NT2/D1 (cell line): Measurements from ENCODE around the gene LRRC27.

Experiments
- DNase-seq: peaks from one replicate; pipeline ENCODE4 v3.0.0-alpha.2; 2011; ENCODE audit warnings: low read depth, low spot score
- H3K27me3 ChIP-seq: 2 replicates; pipeline ENCODE4 v1.6.0; 2011; ENCODE audit warnings: mild to moderate bottlenecking; ENCODE audit not compliant: insufficient read length, insufficient read depth
- H3K36me3 ChIP-seq: 2 replicates; pipeline ENCODE4 v1.6.1; 2011; ENCODE audit warnings: mild to moderate bottlenecking, low read length, mixed read lengths; ENCODE audit not compliant: insufficient read depth, insufficient read length
- H3K4me1 ChIP-seq: 2 replicates; pipeline ENCODE4 v1.5.1; 2011; ENCODE audit not compliant: insufficient read depth, insufficient read length
- H3K4me3 ChIP-seq: 2 replicates; pipeline ENCODE4 v1.5.1; 2011; ENCODE audit warnings: low read depth; ENCODE audit not compliant: insufficient read length
- H3K9ac ChIP-seq: 2 replicates; pipeline ENCODE4 v1.6.0; 2011; ENCODE audit warnings: low read depth; ENCODE audit not compliant: insufficient read length
- H3K9me3 ChIP-seq: 2 replicates; pipeline ENCODE4 v1.5.1; 2011; ENCODE audit warnings: mild to moderate bottlenecking, low read length; ENCODE audit not compliant: insufficient read depth
- SUZ12 ChIP-seq: IDR thresholded peaks from 2 replicates; pipeline ENCODE4 v1.6.1; 2011; ENCODE audit not compliant: insufficient read length, insufficient read depth; ENCODE audit errors: extremely low read depth
- YY1 ChIP-seq: IDR thresholded peaks from 2 replicates; pipeline ENCODE4 v1.6.1; 2011; ENCODE audit not compliant: insufficient read length, insufficient read depth
- ZNF274 ChIP-seq: IDR thresholded peaks from 2 replicates; pipeline ENCODE4 v1.6.1; 2011; ENCODE audit warnings: mild to moderate bottlenecking, low read depth, low read length

The LRRC27 gene

GRCh38 chr10:132370426-132371340 is 38.7 kb downstream of the LRRC27 start:
- DNase-seq: no peak
- Histone ChIP-seq H3K36me3 (peaks cover 3% of the 10 kb centered on the region), H3K27me3 (no peaks in the 10 kb centered on the region), H3K9me3 (peaks cover 12% of the 10 kb centered on the region), H3K4me1 (peaks cover 4% of the 10 kb centered on the region), H3K9ac (no peak overlapping the region), H3K4me3 (no peak overlapping the region)
- TF ChIP-seq SUZ12 (no peak), YY1 (no peak), ZNF274 (no peak)

GRCh38 chr10:132371641-132372081 is 39.7 kb downstream of the LRRC27 start:
- Histone ChIP-seq H3K27me3 (no peaks in the 10 kb centered on the region), H3K4me3 (no peak overlapping the region), H3K4me1 (peaks cover 5% of the 10 kb centered on the region), H3K9ac (no peak overlapping the region), H3K9me3 (peaks cover 12% of the 10 kb centered on the region), H3K36me3 (peaks cover 1% of the 10 kb centered on the region)
- TF ChIP-seq SUZ12 (no peak), ZNF274 (no peak), YY1 (no peak)
- no peak for DNase-seq

GRCh38 chr10:132372516-132373095 is 40.6 kb downstream of the LRRC27 start:
- DNase-seq: no peak
- TF ChIP-seq ZNF274 (no peak), YY1 (no peak), SUZ12 (no peak)
- no peak overlapping the region for H3K4me3 ChIP-seq

GRCh38 chr10:132373241-132373955 is 41.4 kb downstream of the LRRC27 start:
- H3K9me3 ChIP-seq: peaks cover under 1% of the 10 kb centered on the region; the same call in 1 of the 2 replicates
- DNase-seq: no peak
- peaks cover 5% of the 10 kb centered on the region for H3K4me1 ChIP-seq
- no peaks in the 10 kb centered on the region for H3K27me3 ChIP-seq
- H3K4me3 ChIP-seq: no peak overlapping the region
- H3K9ac ChIP-seq: no peak overlapping the region
- H3K36me3 ChIP-seq: no peaks in the 10 kb centered on the region
- no peak for TF ChIP-seq SUZ12
- no peak for TF ChIP-seq YY1
- TF ChIP-seq ZNF274: no peak

More at GRCh38 chr10:132372516-132373095, 40.6 kb downstream of the LRRC27 start:
- Histone ChIP-seq H3K4me1 (peaks cover 5% of the 10 kb centered on the region), H3K36me3 (no peaks in the 10 kb centered on the region), H3K9me3 (peaks cover 9% of the 10 kb centered on the region), H3K9ac (no peak overlapping the region), H3K27me3 (no peaks in the 10 kb centered on the region)

GRCh38 chr10:132374176-132374575 is 42.2 kb downstream of the LRRC27 start:
- Histone ChIP-seq H3K4me3 (no peak overlapping the region), H3K36me3 (no peaks in the 10 kb centered on the region), H3K9ac (no peak overlapping the region), H3K9me3 (no peaks in the 10 kb centered on the region), H3K27me3 (no peaks in the 10 kb centered on the region), H3K4me1 (peaks cover 5% of the 10 kb centered on the region)
- DNase-seq: no peak
- TF ChIP-seq YY1 (no peak), ZNF274 (no peak), SUZ12 (no peak)

- no peak for DNase-seq
- Histone ChIP-seq H3K27me3 (no peaks in the 10 kb centered on the region), H3K9me3 (no peaks in the 10 kb centered on the region), H3K4me3 (no peak overlapping the region), H3K9ac (no peak overlapping the region), H3K36me3 (no peaks in the 10 kb centered on the region), H3K4me1 (peaks cover 5% of the 10 kb centered on the region)
- TF ChIP-seq ZNF274 (no peak), SUZ12 (no peak), YY1 (no peak)
These were observed 42.6 kb downstream of the LRRC27 start for GRCh38 chr10:132374612-132375011.
